Ishikawa (cell line): ENCODE measurements around the gene GSTA3.

ENCODE experiments used
- RAD21 ChIP-seq: IDR thresholded peaks from 2 replicates; pipeline ENCODE4 v1.6.1; 2012; ENCODE audit warnings: low read depth
- REST ChIP-seq: IDR thresholded peaks from 2 replicates; pipeline ENCODE4 v1.6.1; 2012; ENCODE audit warnings: low read depth, mild to moderate bottlenecking
- TAF1 ChIP-seq: IDR thresholded peaks from 2 replicates; pipeline ENCODE4 v1.6.1; 2012; ENCODE audit warnings: low read depth, mild to moderate bottlenecking

DNA sequence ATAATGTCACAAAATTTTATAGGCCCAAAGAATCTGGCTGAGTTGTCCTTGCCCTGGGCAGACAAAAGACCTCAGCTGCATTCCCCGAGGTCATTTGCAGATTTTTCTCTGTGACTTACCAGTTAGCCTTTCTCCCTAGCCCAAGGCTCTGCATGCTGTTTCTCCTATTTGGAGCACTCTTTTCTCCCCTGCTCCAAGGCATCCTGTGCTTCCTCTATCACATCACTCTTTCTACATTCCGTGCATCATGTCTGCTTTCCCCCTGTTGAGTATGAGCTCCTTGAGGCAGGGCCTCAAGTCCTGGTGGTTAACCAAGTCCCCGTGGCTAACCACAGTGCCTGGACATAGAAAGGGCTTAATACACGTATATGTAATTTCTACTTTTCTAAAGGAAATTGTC lies 593 bp upstream of the GSTA3 start:
- TF ChIP-seq REST (no peak), RAD21 (no peak), TAF1 (no peak)
